Calu3 (cell line): ENCODE data around the gene TNIP2. TPM values are rescaled to one million over a fixed set of nuclear protein-coding genes. Genes with fewer than 3 reads are reported as not detected.

Experiments
- BruUV-seq: library from RNA; stranded (reverse); fragments of 400-500 nt; replicated peaks from 2 replicates; lab custom pipeline; 2021; lab: Mats Ljungman, UMichigan
- CTCF ChIA-PET: fragments of 300-600 bp; sonication (Branson Sonifier 250); formaldehyde crosslinking; loops from one replicate; lab custom pipeline; 2022; ENCODE audit warnings: antibody characterized with exemption; lab: Charles Lee
- DNase-seq: peaks from one replicate; pipeline ENCODE4 v3.0.0; 2022
- H3K27ac Mint-ChIP-seq: one replicate; pipeline ENCODE4 v1.8.0; 2022; ENCODE audit warnings: mixed read lengths; ENCODE audit not compliant: unreplicated experiment
- H3K27me3 Mint-ChIP-seq: one replicate; pipeline ENCODE4 v1.8.0; 2022; ENCODE audit warnings: mixed read lengths; ENCODE audit not compliant: unreplicated experiment
- H3K36me3 Mint-ChIP-seq: one replicate; pipeline ENCODE4 v1.8.0; 2022; ENCODE audit warnings: mild to moderate bottlenecking, moderate library complexity, mixed read lengths; ENCODE audit not compliant: insufficient read depth, unreplicated experiment
- H3K4me1 Mint-ChIP-seq: one replicate; pipeline ENCODE4 v1.8.0; 2022; ENCODE audit warnings: mild to moderate bottlenecking, low read depth, mixed read lengths; ENCODE audit not compliant: unreplicated experiment
- H3K4me3 Mint-ChIP-seq: one replicate; pipeline ENCODE4 v1.8.0; 2022; ENCODE audit warnings: mild to moderate bottlenecking, low read depth, moderate library complexity, mixed read lengths; ENCODE audit not compliant: unreplicated experiment
- H3K9me3 Mint-ChIP-seq: one replicate; pipeline ENCODE4 v1.8.0; 2022; ENCODE audit warnings: low read depth, mixed read lengths; ENCODE audit not compliant: unreplicated experiment
- intact Hi-C: fragments of 100-400 bp; cut with micrococcal nuclease; formaldehyde crosslinking; loops from one replicate; pipeline ENCODE4 v1.10.0; 2022; ENCODE audit not compliant: unreplicated experiment
- total RNA-seq: library from RNA; stranded (reverse); gene quantifications from 2 replicates; pipeline ENCODE4 v1.2.3, GENCODE V29; 2022
- TF ChIP-seq, protein P1 (sequence below): fragments of 200-600 bp; IDR thresholded peaks from one replicate; pipeline ENCODE4 v1.8.0; 2022; ENCODE audit warnings: antibody characterized with exemption; ENCODE audit not compliant: unreplicated experiment

TNIP2 gene
- total RNA-seq, 1 experiment from 2014 or later = 18.7 TPM

DNA sequence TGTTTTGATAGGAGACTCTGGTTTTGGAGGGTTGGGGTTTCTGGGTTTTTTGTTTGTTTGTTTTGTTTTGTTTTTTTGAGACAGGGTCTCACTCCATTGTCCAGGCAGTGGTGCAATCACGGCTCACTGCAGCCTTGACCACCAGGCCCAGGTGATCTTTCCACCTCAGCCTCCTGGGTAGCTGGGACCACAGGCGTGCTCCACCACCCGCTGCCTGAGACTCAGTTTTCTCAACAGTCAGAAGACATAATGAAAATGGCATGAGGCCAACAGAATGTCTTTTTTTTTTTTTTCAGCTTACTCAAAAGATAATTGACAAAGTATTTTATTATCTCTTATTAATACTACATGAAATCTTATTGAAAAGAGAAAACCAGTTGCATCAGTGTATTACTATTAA lies 32.4 kb downstream of the TNIP2 start:
- CTCF ChIA-PET = interaction anchor here (0.6 kb wide), 1 partner anchor 314 kb away, joined by 8 read pairs; no protein-coding TSS in a partner anchor
- TF ChIP-seq, protein P1, sequence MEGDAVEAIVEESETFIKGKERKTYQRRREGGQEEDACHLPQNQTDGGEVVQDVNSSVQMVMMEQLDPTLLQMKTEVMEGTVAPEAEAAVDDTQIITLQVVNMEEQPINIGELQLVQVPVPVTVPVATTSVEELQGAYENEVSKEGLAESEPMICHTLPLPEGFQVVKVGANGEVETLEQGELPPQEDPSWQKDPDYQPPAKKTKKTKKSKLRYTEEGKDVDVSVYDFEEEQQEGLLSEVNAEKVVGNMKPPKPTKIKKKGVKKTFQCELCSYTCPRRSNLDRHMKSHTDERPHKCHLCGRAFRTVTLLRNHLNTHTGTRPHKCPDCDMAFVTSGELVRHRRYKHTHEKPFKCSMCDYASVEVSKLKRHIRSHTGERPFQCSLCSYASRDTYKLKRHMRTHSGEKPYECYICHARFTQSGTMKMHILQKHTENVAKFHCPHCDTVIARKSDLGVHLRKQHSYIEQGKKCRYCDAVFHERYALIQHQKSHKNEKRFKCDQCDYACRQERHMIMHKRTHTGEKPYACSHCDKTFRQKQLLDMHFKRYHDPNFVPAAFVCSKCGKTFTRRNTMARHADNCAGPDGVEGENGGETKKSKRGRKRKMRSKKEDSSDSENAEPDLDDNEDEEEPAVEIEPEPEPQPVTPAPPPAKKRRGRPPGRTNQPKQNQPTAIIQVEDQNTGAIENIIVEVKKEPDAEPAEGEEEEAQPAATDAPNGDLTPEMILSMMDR = no peak
- Mint-ChIP-seq H3K27ac (no peak overlapping the region), H3K4me3 (no peak overlapping the region), H3K4me1 (no peaks in the 10 kb centered on the region), H3K9me3 (no peaks in the 10 kb centered on the region), H3K36me3 (peaks cover 10% of the 10 kb centered on the region), H3K27me3 (no peaks in the 10 kb centered on the region)
- intact Hi-C loops = no loop called here
- DNase-seq = no peak
- no TSS peak for BruUV-seq

DNA sequence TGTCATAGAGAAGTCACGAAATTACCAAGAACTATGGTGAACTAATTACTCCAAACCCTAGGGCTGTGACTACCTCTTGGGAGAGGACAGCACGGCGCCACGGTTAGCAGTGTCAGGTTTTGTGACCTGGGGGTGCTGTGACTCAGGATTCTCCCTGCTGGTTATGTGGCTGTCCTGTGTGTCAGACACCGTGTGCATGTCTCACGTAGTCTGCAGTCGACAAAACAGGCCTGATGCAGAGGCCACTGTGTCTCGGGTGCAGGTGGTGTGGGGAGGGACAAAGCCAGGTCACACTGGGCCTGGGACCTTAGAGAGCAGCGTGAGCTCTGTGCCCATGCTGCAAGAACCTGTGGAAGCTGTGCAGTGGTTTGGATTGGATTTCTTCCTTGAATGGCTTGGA lies 34.1 kb downstream of the TNIP2 start:
- TF ChIP-seq, protein P1 = no peak
- H3K36me3 Mint-ChIP-seq = peaks cover 17% of the 10 kb centered on the region
- no peak overlapping the region for H3K27ac Mint-ChIP-seq
- no peak overlapping the region for H3K4me3 Mint-ChIP-seq
- no peaks in the 10 kb centered on the region for H3K9me3 Mint-ChIP-seq
- BruUV-seq = no TSS peak
- DNase-seq = no peak
- intact Hi-C loops = no loop called here
- CTCF ChIA-PET = no interaction called here
- H3K27me3 Mint-ChIP-seq = no peaks in the 10 kb centered on the region
- no peaks in the 10 kb centered on the region for H3K4me1 Mint-ChIP-seq

DNA sequence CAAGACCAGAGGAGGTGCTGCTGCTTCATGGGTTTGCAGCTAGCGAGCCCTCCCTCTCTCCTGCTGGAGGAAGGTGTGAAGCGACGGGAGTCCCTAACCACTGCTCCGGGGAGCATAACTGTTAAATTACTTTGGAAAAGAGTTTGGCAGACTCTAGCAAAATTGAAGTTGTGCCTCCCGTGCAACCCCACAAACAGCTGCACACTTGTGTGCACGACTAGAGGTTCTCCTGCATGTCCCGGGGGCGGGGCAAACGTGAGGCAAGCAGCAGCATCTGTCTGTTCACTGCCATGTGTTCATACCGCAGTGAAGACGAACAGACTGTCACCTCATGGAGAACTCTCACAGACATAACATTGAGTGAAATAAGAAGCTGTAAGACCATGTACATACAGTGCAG lies 34.5 kb downstream of the TNIP2 start:
- H3K36me3 Mint-ChIP-seq = peaks cover 17% of the 10 kb centered on the region
- no TSS peak for BruUV-seq
- no peaks in the 10 kb centered on the region for H3K9me3 Mint-ChIP-seq
- H3K4me1 Mint-ChIP-seq = no peaks in the 10 kb centered on the region
- H3K4me3 Mint-ChIP-seq = no peak overlapping the region
- no peak for DNase-seq
- TF ChIP-seq, protein P1 = no peak
- H3K27ac Mint-ChIP-seq = no peak overlapping the region
- CTCF ChIA-PET = no interaction called here
- intact Hi-C loops = no loop called here
- no peaks in the 10 kb centered on the region for H3K27me3 Mint-ChIP-seq

DNA sequence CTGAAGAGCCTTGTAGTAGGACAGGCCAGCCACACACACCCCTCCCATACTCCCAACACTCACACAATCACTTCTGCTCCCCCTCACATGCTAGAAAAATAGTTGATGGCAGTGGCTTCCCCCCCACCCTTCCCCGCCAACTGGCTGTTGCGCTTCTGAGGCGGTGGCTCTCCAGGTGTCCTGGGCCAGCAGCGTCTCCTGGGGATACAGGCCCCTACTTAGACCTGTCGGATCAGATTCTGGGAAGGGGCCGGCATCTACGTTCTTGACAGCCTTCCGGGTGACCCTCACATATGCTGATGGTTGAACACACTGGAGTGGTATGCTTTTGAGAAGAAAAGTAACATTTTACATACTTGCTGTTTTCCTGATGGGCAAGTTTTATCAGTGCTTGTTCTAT lies 39.9 kb downstream of the TNIP2 start:
- no peak for DNase-seq
- Mint-ChIP-seq H3K36me3 (peaks cover 13% of the 10 kb centered on the region), H3K9me3 (peaks cover 2% of the 10 kb centered on the region), H3K27me3 (no peaks in the 10 kb centered on the region), H3K4me1 (no peaks in the 10 kb centered on the region), H3K27ac (no peak overlapping the region), H3K4me3 (no peak overlapping the region)
- no TSS peak for BruUV-seq
- CTCF ChIA-PET = no interaction called here
- intact Hi-C loops = no loop called here
- TF ChIP-seq, protein P1 = no peak
